Ascending aorta (tissue), 2 donors: ENCODE data around the gene AGAP1. TPM values are rescaled to one million over a fixed set of nuclear protein-coding genes. Genes with fewer than 3 reads are reported as not detected.

Source experiments
- DNase-seq, 2 donors: peaks; one replicate each; pipeline ENCODE4 v3.0.0-alpha.2; 2019; ENCODE audit warnings: low spot score in 2 of 2
- H3K27ac ChIP-seq, 2 donors: fragments of 200-600 bp; sonication (generic); one replicate each; pipeline ENCODE4 v1.5.1; 2016 to 2017; ENCODE audit warnings: mild to moderate bottlenecking in 1 of 2
- H3K27me3 ChIP-seq: fragments of 200-600 bp; sonication (generic); one replicate; pipeline ENCODE4 v1.5.1; 2017
- H3K36me3 ChIP-seq, 2 donors: fragments of 200-600 bp; sonication (generic); one replicate each; pipeline ENCODE4 v1.5.1; 2016
- H3K4me1 ChIP-seq, 2 donors: fragments of 200-600 bp; sonication (generic); one replicate each; pipeline ENCODE4 v1.5.1; 2016 to 2017; ENCODE audit warnings: mild to moderate bottlenecking in 1 of 2
- H3K4me3 ChIP-seq, 2 donors: fragments of 200-600 bp; sonication (generic); one replicate each; pipeline ENCODE4 v1.5.1; 2016 to 2017; ENCODE audit warnings: mild to moderate bottlenecking in 1 of 2
- H3K9me3 ChIP-seq, 2 donors: fragments of 200-600 bp; sonication (generic); one replicate each; pipeline ENCODE4 v1.5.1; 2016
- CTCF ChIP-seq, 3 experiments: fragments of 200-600 bp in 2 of 3; fragments of 450-650 bp in 1 of 3; sonication (generic) in 2 of 3; IDR thresholded peaks; one replicate each; pipeline ENCODE4 v1.5.1; 2016 to 2019; ENCODE audit warnings: antibody characterized with exemption in 3 of 3, mild to moderate bottlenecking in 1 of 3, moderate library complexity in 1 of 3
- intact Hi-C: fragments of 100-400 bp; cut with DNase I; formaldehyde crosslinking; loops from one replicate; pipeline ENCODE4 v1.15.1; 2023
- total RNA-seq: library from RNA; depleted of rRNA; stranded (reverse); fragments of >200 nt; gene quantifications from one replicate; pipeline ENCODE4 v1.1.0, GENCODE V29; 2016

Gene AGAP1
- total RNA-seq, 1 donor from 2014 or later: 19.7 TPM

- no peak overlapping the region for H3K27ac ChIP-seq
Measured at GRCh38 chr2:235621736-235622135, 127.9 kb downstream of the AGAP1 start.

GRCh38 chr2:235623111-235623510 lies 129.3 kb downstream of the AGAP1 start:
- no peak overlapping the region for H3K27ac ChIP-seq
- intact Hi-C loops: no loop called here
- no peaks in the 10 kb centered on the region for H3K27me3 ChIP-seq
- H3K9me3 ChIP-seq: no peaks in the 10 kb centered on the region
- no peaks in the 10 kb centered on the region for H3K4me1 ChIP-seq
- DNase-seq: no peak
- TF ChIP-seq CTCF (IDR thresholded peaks at IDR 0.05): no peak
- H3K36me3 ChIP-seq: no peaks in the 10 kb centered on the region
- H3K4me3 ChIP-seq: no peak overlapping the region

More at GRCh38 chr2:235621736-235622135, 127.9 kb downstream of the AGAP1 start:
- intact Hi-C loops: no loop called here
- no peaks in the 10 kb centered on the region for H3K36me3 ChIP-seq
- H3K9me3 ChIP-seq: no peaks in the 10 kb centered on the region
- no peak for DNase-seq
- no peak overlapping the region for H3K4me3 ChIP-seq
- no peaks in the 10 kb centered on the region for H3K4me1 ChIP-seq
- no peak for TF ChIP-seq CTCF (IDR thresholded peaks at IDR 0.05)
- H3K27me3 ChIP-seq: no peaks in the 10 kb centered on the region

- intact Hi-C loops: no loop called here
- no peak for DNase-seq
- TF ChIP-seq CTCF (IDR thresholded peaks at IDR 0.05): no peak
- Histone ChIP-seq H3K27me3 (no peaks in the 10 kb centered on the region), H3K4me1 (no peaks in the 10 kb centered on the region), H3K9me3 (no peaks in the 10 kb centered on the region), H3K36me3 (no peaks in the 10 kb centered on the region), H3K4me3 (no peak overlapping the region), H3K27ac (no peak overlapping the region)
Measured at GRCh38 chr2:235623752-235624151, 129.9 kb downstream of the AGAP1 start.

- no peak overlapping the region for H3K27ac ChIP-seq
- H3K36me3 ChIP-seq: no peaks in the 10 kb centered on the region
- H3K4me3 ChIP-seq: no peak overlapping the region
- no peaks in the 10 kb centered on the region for H3K4me1 ChIP-seq
- TF ChIP-seq CTCF (IDR thresholded peaks at IDR 0.05): no peak
- intact Hi-C loops: no loop called here
- no peaks in the 10 kb centered on the region for H3K27me3 ChIP-seq
- H3K9me3 ChIP-seq: no peaks in the 10 kb centered on the region
- no peak for DNase-seq
Measured at GRCh38 chr2:235626658-235627057, 132.8 kb downstream of the AGAP1 start.

- no peaks in the 10 kb centered on the region for H3K36me3 ChIP-seq
- no peak overlapping the region for H3K27ac ChIP-seq
- no peak for TF ChIP-seq CTCF (IDR thresholded peaks at IDR 0.05)
- no peaks in the 10 kb centered on the region for H3K9me3 ChIP-seq
- intact Hi-C loops: no loop called here
- H3K27me3 ChIP-seq: no peaks in the 10 kb centered on the region
- no peak overlapping the region for H3K4me3 ChIP-seq
- no peaks in the 10 kb centered on the region for H3K4me1 ChIP-seq
- no peak for DNase-seq
Measured at GRCh38 chr2:235627682-235628081, 133.8 kb downstream of the AGAP1 start.

- no peaks in the 10 kb centered on the region for H3K36me3 ChIP-seq
- intact Hi-C loops: no loop called here
- DNase-seq: no peak
- H3K27me3 ChIP-seq: no peaks in the 10 kb centered on the region
- H3K4me3 ChIP-seq: no peak overlapping the region
- no peaks in the 10 kb centered on the region for H3K4me1 ChIP-seq
- no peak overlapping the region for H3K27ac ChIP-seq
- H3K9me3 ChIP-seq: no peaks in the 10 kb centered on the region
- TF ChIP-seq CTCF (IDR thresholded peaks at IDR 0.05): no peak
Measured at GRCh38 chr2:235630718-235631296, 137.0 kb downstream of the AGAP1 start.
